ENCODE measurements around the gene LIAS. TPM values are rescaled to one million over a fixed set of nuclear protein-coding genes. Genes with fewer than 3 reads are reported as not detected.
"Not testable (repeated sequence)": the region's sequence is repeated elsewhere in the genome, so short reads cannot be mapped to it uniquely, and the experiment has no call there.

The LIAS gene
- total RNA-seq, 2 experiments from 2014 or later, result 14.2 to 14.5 TPM

DNA sequence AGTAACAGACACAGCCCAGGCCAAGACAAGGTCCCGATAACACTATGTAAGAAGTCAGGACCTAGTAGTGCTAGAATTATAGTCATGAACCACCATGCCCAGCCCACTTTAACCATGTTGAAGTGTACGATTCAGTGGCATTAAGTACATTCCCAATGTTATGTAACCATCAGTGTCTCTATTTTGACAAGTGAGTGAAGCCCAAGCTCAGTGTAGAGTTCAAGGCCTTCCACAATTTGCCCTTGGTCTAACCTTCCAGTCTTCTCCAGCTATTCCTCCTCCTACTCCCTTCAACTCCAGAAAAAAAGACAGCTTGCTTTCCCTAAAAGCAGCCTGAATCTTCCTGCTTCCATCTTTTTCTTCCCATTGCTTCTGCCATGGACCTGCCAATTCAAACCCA is 31.5 kb downstream of the LIAS start:
- ChIA-PET CTCF (no interaction called here), POLR2A (no interaction called here)
- Mint-ChIP-seq H3K27me3 (no peaks in the 10 kb centered on the region), H3K36me3 (ENCODE audit: low read depth) (no peaks in the 10 kb centered on the region), H3K4me3 (no peak overlapping the region), H3K4me1 (no peaks in the 10 kb centered on the region), H3K9me3 (no peaks in the 10 kb centered on the region), H3K27ac (no peak overlapping the region)
- DNase-seq, result no peak

DNA sequence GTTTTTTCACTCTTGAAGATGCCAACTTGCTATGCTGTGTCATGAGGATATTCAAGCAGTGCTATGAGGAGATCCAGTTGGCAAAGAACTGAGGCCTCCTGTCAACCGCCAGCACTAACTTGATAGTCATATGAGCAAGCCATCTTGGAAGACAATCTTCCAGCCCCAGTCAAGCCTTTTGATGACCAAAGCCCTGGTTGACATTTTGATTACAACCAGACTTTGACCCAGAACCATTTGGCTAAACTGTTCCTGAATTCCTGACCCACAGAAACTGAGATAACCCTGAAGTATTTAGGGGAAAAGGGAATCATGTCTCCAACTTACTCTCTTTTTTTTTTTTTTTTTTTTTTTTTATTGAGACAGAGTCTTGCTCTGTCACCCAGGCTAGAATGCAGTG is 35.5 kb downstream of the LIAS start:
- no peak overlapping the region for H3K27ac Mint-ChIP-seq
- POLR2A ChIA-PET, result no interaction called here
- peaks cover 8% of the 10 kb centered on the region for H3K36me3 Mint-ChIP-seq (ENCODE audit: low read depth)
- H3K4me3 Mint-ChIP-seq, result no peak overlapping the region
- no peaks in the 10 kb centered on the region for H3K27me3 Mint-ChIP-seq
- no peak for DNase-seq
- no peaks in the 10 kb centered on the region for H3K4me1 Mint-ChIP-seq
- CTCF ChIA-PET, result no interaction called here
- H3K9me3 Mint-ChIP-seq, result no peaks in the 10 kb centered on the region

DNA sequence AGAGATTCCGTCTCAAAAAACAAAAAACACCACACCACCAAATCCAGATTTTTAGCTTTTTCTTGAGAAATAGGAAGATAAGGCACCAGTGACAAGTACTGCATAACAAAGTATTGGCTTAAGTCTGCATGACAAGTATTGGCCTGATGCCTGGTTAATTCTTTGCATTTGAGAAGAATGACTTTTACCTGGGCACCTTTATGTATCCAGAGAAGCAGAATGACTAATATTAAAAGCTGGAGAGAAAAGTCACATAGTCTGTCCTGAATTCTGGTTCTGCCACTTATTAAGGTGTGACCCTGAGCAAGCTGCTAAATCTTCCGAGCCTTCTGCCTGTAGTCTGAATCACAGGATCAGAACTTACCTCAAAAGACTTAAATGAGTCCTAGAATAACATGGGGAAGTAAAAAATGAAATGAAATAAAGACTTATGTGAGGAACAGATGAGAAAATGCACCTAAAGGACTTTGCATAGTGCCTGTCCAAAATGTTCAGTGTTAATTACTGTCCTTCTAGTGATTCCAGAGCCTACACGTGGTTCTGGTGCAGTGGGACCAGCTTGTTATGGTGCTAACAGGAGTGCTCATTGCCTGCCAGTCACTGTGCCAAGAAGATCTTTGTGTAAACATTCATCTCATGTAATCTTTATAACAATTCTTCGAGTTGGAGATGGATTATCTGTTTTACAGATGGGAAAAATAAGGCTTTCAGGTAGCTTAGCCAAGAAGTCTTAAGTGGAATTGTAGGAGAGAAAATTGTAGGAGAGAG is 36.8 kb downstream of the LIAS start:
- ChIA-PET CTCF (interaction anchor here (0.6 kb wide), 1 partner anchor 30 kb away, joined by 4 read pairs; no protein-coding TSS in a partner anchor), POLR2A (no interaction called here)

DNA sequence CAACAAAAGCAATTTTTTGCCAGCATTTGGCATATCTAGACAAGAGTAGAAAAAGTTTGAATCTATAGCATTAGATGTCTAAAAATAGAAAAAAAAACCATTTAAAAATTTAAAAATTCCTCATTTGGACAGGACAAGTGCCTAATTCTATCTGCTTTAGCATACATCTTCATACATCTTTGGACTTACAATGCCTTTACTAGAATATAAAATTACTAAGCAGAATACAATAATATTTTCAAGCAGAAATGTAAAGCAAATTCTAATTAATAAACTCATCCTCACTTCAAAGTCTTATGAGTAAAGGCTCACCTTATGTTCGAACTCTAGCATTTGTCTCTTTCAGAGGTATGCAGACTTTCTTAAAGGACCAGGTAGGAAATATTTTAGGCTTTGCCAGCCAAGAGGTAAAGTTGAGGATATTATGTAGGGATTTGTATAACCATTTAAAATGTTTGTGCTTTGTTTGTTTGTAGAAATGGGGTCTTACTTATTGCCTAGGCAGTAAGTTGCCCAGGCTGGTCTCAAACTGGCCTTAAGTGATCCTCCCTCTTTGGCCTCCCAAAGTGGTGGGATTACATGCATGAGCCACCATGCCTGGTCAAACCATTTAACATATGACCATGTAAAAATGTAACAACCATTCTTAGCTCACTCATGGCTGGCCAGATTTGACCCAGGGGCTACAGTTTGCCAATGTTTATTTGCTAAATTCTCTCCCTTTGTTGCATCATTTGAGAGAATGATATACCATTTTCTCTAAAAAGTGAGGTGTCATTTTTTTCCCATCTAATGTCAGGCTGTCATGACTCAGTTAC is 39.3 kb downstream of the LIAS start:
- Mint-ChIP-seq H3K27me3 (no peaks in the 10 kb centered on the region), H3K4me1 (no peaks in the 10 kb centered on the region), H3K9me3 (no peaks in the 10 kb centered on the region), H3K36me3 (ENCODE audit: low read depth) (peaks cover 10% of the 10 kb centered on the region), H3K4me3 (no peak overlapping the region), H3K27ac (no peak overlapping the region)
- DNase-seq, result no peak
- CTCF ChIA-PET, result no interaction called here
- POLR2A ChIA-PET, result no interaction called here

More for the DNA sequence above, 36.8 kb downstream of the LIAS start:
- DNase-seq, result no peak
- H3K36me3 Mint-ChIP-seq (ENCODE audit: low read depth), result peaks cover 10% of the 10 kb centered on the region
- H3K9me3 Mint-ChIP-seq, result no peaks in the 10 kb centered on the region
- no peaks in the 10 kb centered on the region for H3K4me1 Mint-ChIP-seq
- H3K27ac Mint-ChIP-seq, result no peak overlapping the region
- H3K27me3 Mint-ChIP-seq, result no peaks in the 10 kb centered on the region
- no peak overlapping the region for H3K4me3 Mint-ChIP-seq

DNA sequence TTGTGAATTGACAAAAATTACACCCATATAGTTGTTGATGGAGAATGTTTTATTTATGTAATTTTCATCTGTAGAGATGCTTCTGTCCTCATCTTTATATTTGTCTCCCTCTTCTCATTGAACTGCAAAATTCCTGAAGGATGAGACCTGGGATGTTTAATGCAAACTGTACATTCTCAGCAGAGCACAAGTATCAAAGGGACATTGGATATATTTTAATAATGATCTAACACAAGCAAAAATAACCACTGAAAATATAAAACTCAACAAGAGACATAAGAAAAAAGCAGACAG is 39.8 kb downstream of the LIAS start:
- Mint-ChIP-seq H3K4me1 (no peaks in the 10 kb centered on the region), H3K36me3 (ENCODE audit: low read depth) (peaks cover 16% of the 10 kb centered on the region), H3K27me3 (no peaks in the 10 kb centered on the region), H3K9me3 (no peaks in the 10 kb centered on the region), H3K4me3 (no peak overlapping the region), H3K27ac (no peak overlapping the region)
- CTCF ChIA-PET, result no interaction called here
- no peak for DNase-seq
- POLR2A ChIA-PET, result no interaction called here

DNA sequence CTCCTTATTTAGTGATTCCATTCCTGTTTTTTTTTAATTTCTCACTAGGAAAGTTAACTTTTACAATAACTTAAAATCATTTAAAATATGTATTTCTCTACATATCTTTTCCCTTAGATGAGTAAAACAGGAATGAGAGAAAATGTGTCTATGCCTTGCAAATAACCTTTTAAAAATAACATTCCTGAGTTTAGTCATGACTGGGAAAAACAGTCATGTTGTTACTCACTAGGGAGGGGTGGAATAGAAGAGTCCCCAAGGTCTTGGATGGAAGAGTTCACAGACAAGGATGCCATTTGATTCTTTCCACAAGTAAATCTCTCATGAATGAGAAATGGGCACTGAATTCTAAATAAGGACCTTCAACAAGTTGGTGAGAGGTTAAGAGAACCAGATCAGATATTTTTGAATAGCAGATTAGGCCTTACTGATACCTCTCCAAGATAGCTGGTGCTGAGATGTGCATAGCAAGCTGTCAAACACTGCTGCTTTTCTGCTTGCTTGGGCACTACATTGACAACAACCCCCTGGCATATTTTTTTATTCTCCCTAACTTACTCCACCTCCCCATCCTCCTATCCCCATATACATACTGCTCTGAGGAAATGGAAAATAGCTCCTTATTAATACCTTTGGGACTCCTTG is 43.3 kb downstream of the LIAS start:
- H3K27ac Mint-ChIP-seq, result no peak overlapping the region
- peaks cover 27% of the 10 kb centered on the region for H3K36me3 Mint-ChIP-seq (ENCODE audit: low read depth)
- DNase-seq, result no peak
- no peaks in the 10 kb centered on the region for H3K9me3 Mint-ChIP-seq
- CTCF ChIA-PET, result interaction anchor here (0.5 to 0.6 kb wide), 3 partner anchors 72 to 1232 kb away, joined by 3 to 6 read pairs (median 3); no protein-coding TSS in a partner anchor
- H3K4me1 Mint-ChIP-seq, result no peaks in the 10 kb centered on the region
- H3K4me3 Mint-ChIP-seq, result no peak overlapping the region
- H3K27me3 Mint-ChIP-seq, result no peaks in the 10 kb centered on the region
- POLR2A ChIA-PET, result no interaction called here

DNA sequence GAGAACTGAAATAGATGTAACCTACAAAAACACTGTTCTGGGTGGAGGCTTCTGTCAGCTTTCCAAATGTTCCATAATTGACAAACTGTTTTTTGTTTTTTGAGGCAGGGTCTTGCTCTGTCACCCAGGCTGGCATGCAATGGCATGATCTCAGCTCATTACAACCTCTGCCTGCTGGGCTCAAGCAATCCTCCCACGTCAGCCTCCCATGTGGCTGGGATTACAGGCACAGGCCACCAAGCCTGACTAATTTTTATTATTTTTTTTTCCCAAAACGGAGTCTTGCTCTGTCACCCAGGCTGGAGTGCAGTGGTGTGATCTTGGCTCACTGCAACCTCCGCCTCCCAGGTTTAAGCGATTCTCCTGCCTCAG is 43.8 kb downstream of the LIAS start:
- H3K4me3 Mint-ChIP-seq, H3K4me1 Mint-ChIP-seq, H3K27ac Mint-ChIP-seq, DNase-seq, POLR2A ChIA-PET, H3K9me3 Mint-ChIP-seq, H3K27me3 Mint-ChIP-seq: not testable (repeated sequence)
- H3K36me3 Mint-ChIP-seq (ENCODE audit: low read depth), result peaks cover 27% of the 10 kb centered on the region
- CTCF ChIA-PET, result interaction anchor here (0.5 to 0.6 kb wide), 2 partner anchors 72 to 452 kb away, joined by 3 to 6 read pairs; no protein-coding TSS in a partner anchor

DNA sequence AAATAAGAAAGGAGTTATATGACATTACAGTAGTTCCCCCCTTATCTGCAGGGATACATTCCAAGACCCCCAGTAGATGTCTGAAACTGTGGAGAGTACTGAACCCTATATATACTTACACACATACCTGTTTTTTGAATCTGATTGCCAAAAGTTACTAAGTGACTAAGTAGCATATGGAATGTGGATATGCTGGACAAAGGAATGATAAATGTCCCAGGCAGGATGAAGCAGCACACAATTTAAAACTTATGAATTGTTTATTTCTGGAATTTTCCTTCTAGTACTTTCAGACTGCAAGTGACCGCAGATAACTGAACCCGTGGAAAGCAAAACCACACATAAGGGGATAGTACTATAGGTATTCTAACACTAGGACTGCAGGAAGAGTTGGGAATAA is 45.7 kb downstream of the LIAS start:
- ChIA-PET POLR2A (no interaction called here), CTCF (no interaction called here)
- H3K9me3 Mint-ChIP-seq, result no peaks in the 10 kb centered on the region
- no peaks in the 10 kb centered on the region for H3K4me1 Mint-ChIP-seq
- H3K27ac Mint-ChIP-seq, result no peak overlapping the region
- no peaks in the 10 kb centered on the region for H3K27me3 Mint-ChIP-seq
- DNase-seq, result no peak
- no peak overlapping the region for H3K4me3 Mint-ChIP-seq
- H3K36me3 Mint-ChIP-seq (ENCODE audit: low read depth), result peaks cover 19% of the 10 kb centered on the region

DNA sequence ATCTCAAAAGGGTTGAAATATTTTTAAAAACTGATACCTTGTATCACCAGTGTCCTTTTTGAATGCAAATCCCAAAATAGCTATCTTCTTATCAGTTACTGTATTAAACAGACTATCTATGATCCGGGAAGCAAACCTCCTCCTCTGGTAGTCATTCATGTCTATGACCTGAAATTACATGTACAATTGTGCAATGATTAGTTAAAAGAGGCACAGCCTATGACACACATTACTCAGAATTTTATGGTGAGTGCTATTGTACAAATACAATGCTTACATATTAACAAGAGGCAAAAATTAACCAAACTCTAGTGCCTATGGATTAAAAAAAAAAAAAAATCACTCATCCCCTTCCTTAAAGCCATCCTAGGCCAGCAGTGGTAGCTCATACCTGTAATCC is 46.7 kb downstream of the LIAS start:
- POLR2A ChIA-PET, result no interaction called here
- no peak overlapping the region for H3K4me3 Mint-ChIP-seq
- H3K27ac Mint-ChIP-seq, result no peak overlapping the region
- no peaks in the 10 kb centered on the region for H3K4me1 Mint-ChIP-seq
- H3K27me3 Mint-ChIP-seq, result no peaks in the 10 kb centered on the region
- H3K36me3 Mint-ChIP-seq (ENCODE audit: low read depth), result peaks cover 17% of the 10 kb centered on the region
- DNase-seq, result no peak
- CTCF ChIA-PET, result interaction anchor here (0.5 to 0.9 kb wide), 5 partner anchors 37 to 455 kb away, joined by 3 to 5 read pairs (median 3); no protein-coding TSS in a partner anchor
- no peaks in the 10 kb centered on the region for H3K9me3 Mint-ChIP-seq

DNA sequence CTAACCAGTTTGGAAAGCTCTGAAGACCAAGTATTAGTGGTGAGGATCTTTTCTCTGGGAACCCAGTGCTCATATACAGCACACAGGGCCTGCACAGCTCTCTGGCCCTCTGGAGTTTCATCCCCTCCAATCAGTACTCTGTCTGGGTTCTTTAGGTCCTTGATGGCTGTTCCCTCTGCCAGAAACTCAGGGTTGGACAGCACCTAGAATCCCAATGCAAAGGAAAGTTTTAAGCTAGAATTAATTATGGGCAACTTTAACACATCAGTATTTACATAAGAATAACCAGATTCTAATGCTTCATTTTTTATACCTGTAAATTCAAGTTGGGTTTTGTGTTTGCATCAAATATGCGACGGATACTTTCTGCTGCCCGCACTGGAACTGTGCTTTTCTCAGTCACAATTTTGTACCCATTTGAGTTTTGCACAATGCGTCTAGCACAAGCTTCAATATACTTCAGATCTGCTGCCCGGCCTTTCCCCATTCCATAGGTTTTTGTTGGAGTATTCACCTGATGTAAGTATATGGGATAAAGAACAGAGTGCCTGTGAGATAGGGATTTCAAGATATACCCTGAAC is 51.6 kb downstream of the LIAS start:
- ChIA-PET CTCF (interaction anchor here (0.6 to 1.9 kb wide), 3 partner anchors 16 to 159 kb away, joined by 3 to 5 read pairs (median 3); no protein-coding TSS in a partner anchor), POLR2A (no interaction called here)
- Mint-ChIP-seq H3K4me1 (no peaks in the 10 kb centered on the region), H3K36me3 (ENCODE audit: low read depth) (peaks cover 9% of the 10 kb centered on the region), H3K9me3 (no peaks in the 10 kb centered on the region), H3K4me3 (no peak overlapping the region), H3K27ac (no peak overlapping the region), H3K27me3 (no peaks in the 10 kb centered on the region)
- no peak for DNase-seq

DNA sequence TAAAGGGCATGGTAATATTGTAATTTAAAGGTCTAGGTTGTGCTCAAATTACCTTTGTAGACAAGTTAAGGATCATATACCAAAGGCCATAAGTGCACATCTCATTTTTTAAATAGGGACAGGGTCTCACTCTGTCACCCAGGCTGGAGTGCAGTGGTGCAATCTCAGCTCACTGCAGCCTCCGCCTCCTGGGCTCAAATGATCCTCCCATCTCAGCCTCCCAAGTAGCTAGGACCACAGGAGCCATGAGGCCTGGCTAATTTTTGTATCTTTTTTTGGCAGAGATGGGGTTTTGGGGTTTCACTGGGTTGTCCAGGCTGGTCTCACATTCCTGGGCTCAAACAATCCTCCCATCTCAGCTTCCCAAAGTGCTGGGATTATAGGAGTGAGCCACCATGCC is 55.4 kb downstream of the LIAS start:
- CTCF ChIA-PET, result interaction anchor here (0.7 kb wide), 1 partner anchor 45 kb away, joined by 3 read pairs; no protein-coding TSS in a partner anchor

DNA sequence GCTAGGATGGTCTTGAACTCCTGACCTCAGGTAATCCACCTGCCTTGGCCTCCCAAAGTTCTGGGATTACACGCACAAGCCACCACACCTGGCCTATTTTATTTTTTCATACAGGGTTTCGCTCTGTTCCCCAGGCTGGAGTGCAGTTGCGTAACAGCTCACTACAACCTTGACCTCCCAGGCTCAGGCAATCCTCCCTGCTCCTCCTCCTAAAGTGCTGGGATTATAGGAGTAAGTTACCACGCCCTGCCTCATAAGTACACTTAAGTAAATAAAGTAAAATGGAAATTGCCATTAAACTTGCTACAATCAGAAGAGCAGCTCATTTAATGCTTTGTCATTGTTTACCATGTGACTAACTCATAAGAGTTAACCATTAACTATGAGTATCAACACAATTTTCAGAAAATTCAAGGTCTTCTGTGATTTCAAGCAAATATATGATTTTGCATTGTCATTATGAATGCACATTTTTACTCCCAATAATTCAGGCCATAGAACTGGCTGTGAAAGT is 56.1 kb downstream of the LIAS start:
- DNase-seq, result no peak
- ChIA-PET POLR2A (no interaction called here), CTCF (no interaction called here)
- Mint-ChIP-seq H3K27ac (no peak overlapping the region), H3K36me3 (ENCODE audit: low read depth) (peaks cover 7% of the 10 kb centered on the region), H3K27me3 (no peaks in the 10 kb centered on the region), H3K4me3 (no peak overlapping the region), H3K4me1 (no peaks in the 10 kb centered on the region), H3K9me3 (no peaks in the 10 kb centered on the region)

More for the DNA sequence above, 55.4 kb downstream of the LIAS start:
- POLR2A ChIA-PET; H3K4me3 Mint-ChIP-seq; H3K27me3 Mint-ChIP-seq; H3K27ac Mint-ChIP-seq; H3K4me1 Mint-ChIP-seq; H3K36me3 Mint-ChIP-seq (ENCODE audit: low read depth); DNase-seq; H3K9me3 Mint-ChIP-seq: not testable (repeated sequence)

All from activated CD4-positive, alpha-beta T cell treated with anti-CD3 and anti-CD28 coated beads, Interleukin-2, amount 10 ng/mL, durations not matched to agents 7 days and 5 days (primary cell).